Suprapubic skin (tissue), 4 donors: ENCODE data around the gene VWDE. TPM values are rescaled to one million over a fixed set of nuclear protein-coding genes. Genes with fewer than 3 reads are reported as not detected.
A peak's percentile ranks its signal among the peaks of the same experiment; 100 is the strongest.

Experiments used
- DNase-seq, 2 donors: peaks; one replicate each; pipeline ENCODE4 v3.0.0-alpha.2; 2019; ENCODE audit warnings: low spot score in 2 of 2
- H3K27ac ChIP-seq: fragments of 200-600 bp; sonication (generic); one replicate; pipeline ENCODE4 v1.5.1; 2019
- H3K27me3 ChIP-seq: fragments of 200-600 bp; sonication (generic); one replicate; pipeline ENCODE4 v1.5.1; 2019
- H3K36me3 ChIP-seq: fragments of 200-600 bp; sonication (generic); one replicate; pipeline ENCODE4 v1.5.1; 2019
- H3K4me1 ChIP-seq: fragments of 200-600 bp; sonication (generic); one replicate; pipeline ENCODE4 v1.5.1; 2019
- H3K4me3 ChIP-seq: fragments of 200-600 bp; sonication (generic); one replicate; pipeline ENCODE4 v1.5.1; 2019; ENCODE audit warnings: mild to moderate bottlenecking
- H3K9me3 ChIP-seq: fragments of 200-600 bp; sonication (generic); one replicate; pipeline ENCODE4 v1.5.1; 2019
- EP300 ChIP-seq: sonication (generic); formaldehyde crosslinking; IDR thresholded peaks from one replicate; pipeline ENCODE4 v1.6.1; 2017; ENCODE audit warnings: antibody characterized with exemption
- POLR2A ChIP-seq, 2 donors: fragments of 450-650 bp; IDR thresholded peaks; one replicate each; pipeline ENCODE4 v1.6.1; 2017; ENCODE audit warnings: antibody characterized with exemption in 2 of 2, mild to moderate bottlenecking in 2 of 2, moderate library complexity in 2 of 2
- POLR2AphosphoS5 ChIP-seq, 3 donors: sonication (generic); formaldehyde crosslinking; IDR thresholded peaks; one replicate each; pipeline ENCODE4 v1.6.1; 2017; ENCODE audit warnings: antibody characterized with exemption in 3 of 3
- WGBS: methylation state at CpG from one replicate; pipeline ENCODE4 v1.1.5; 2018; 5-methylcytosine and 5-hydroxymethylcytosine counted together
- total RNA-seq, 4 donors: library from RNA; depleted of rRNA; stranded (reverse); fragments of >200 nt; gene quantifications; one replicate each; pipeline ENCODE4 v1.1.0, GENCODE V29; 2016
- TF ChIP-seq, protein P1 (sequence below), 2 donors: fragments of 200-600 bp in 1 of 2; fragments of 450-650 bp in 1 of 2; sonication (generic) in 1 of 2; IDR thresholded peaks; one replicate each; pipeline ENCODE4 v1.5.1; 2016 to 2019; ENCODE audit warnings: antibody characterized with exemption in 2 of 2, mild to moderate bottlenecking in 1 of 2, moderate library complexity in 1 of 2

Gene VWDE
- total RNA-seq, 4 donors from 2014 or later: 0.26 to 2.6 (median 0.51) TPM; not detected in 1

DNA sequence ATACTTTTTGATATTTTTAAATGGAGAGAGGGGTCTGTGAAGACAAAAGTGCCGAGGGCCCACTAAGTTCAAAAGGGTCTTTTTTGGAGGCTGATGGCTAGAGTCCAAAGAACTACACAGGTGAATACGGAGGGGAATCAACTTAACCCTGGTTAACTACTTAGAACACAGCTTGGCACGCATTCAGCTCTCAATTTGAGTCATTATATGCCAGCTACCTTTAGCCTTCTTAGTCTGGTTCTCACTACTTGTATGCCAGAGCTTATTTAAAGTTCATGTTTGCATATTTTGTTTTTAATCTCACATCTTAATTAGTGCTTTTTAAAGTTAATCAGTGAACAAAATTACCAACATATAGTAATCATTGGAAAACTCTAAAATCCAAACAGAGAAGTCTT lies 80.8 kb downstream of the VWDE start:
- TF ChIP-seq, protein P1, sequence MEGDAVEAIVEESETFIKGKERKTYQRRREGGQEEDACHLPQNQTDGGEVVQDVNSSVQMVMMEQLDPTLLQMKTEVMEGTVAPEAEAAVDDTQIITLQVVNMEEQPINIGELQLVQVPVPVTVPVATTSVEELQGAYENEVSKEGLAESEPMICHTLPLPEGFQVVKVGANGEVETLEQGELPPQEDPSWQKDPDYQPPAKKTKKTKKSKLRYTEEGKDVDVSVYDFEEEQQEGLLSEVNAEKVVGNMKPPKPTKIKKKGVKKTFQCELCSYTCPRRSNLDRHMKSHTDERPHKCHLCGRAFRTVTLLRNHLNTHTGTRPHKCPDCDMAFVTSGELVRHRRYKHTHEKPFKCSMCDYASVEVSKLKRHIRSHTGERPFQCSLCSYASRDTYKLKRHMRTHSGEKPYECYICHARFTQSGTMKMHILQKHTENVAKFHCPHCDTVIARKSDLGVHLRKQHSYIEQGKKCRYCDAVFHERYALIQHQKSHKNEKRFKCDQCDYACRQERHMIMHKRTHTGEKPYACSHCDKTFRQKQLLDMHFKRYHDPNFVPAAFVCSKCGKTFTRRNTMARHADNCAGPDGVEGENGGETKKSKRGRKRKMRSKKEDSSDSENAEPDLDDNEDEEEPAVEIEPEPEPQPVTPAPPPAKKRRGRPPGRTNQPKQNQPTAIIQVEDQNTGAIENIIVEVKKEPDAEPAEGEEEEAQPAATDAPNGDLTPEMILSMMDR (IDR thresholded peaks at IDR 0.05): no peak
- TF ChIP-seq POLR2AphosphoS5 (IDR thresholded peaks at IDR 0.05): no peak
- no peaks in the 10 kb centered on the region for H3K36me3 ChIP-seq
- H3K4me1 ChIP-seq: no peaks in the 10 kb centered on the region
- no peaks in the 10 kb centered on the region for H3K9me3 ChIP-seq
- H3K4me3 ChIP-seq: no peak overlapping the region
- 66% methylated on average over 3 of the region's 3 CpGs for WGBS
- DNase-seq: no peak
- H3K27me3 ChIP-seq: no peaks in the 10 kb centered on the region
- H3K27ac ChIP-seq: no peak overlapping the region

DNA sequence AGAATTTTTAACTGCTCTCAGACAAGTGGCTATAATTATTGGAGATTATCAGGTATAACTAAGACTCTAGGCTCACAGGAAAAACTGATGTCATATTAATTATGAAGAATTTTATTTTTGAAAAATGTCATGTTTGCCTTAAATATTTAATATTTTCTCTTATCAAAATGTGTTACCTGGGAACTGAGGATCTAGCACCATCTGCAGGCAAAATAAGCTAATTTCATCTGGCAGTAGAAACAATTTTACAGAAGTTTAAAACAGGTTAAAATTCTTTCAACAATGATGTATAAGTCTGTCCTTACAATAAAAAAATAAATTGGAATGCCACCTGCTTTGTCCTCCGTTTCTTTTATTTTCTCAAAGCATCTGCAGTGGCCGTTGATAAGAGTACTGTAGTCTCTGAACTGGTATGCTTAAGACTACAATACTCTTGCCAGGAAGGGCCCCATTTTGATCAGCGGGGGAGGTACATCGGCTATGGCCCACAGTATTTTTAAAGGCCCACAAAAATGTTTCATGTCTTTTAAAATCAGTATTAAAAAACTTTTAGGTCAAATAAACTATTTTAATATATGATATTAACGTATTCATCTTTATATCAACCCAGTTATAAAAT lies 81.3 kb downstream of the VWDE start:
- H3K9me3 ChIP-seq: no peaks in the 10 kb centered on the region
- H3K27ac ChIP-seq: no peak overlapping the region
- no peak overlapping the region for H3K4me3 ChIP-seq
- 55% methylated on average over 5 of the region's 5 CpGs for WGBS
- no peak for DNase-seq
- H3K4me1 ChIP-seq: no peaks in the 10 kb centered on the region
- no peaks in the 10 kb centered on the region for H3K36me3 ChIP-seq
- TF ChIP-seq, protein P1 (IDR thresholded peaks at IDR 0.05): peak; percentile 29 to 51
- TF ChIP-seq POLR2A (IDR thresholded peaks at IDR 0.05) (no peak), EP300 (no peak), POLR2AphosphoS5 (IDR thresholded peaks at IDR 0.05) (no peak)
- no peaks in the 10 kb centered on the region for H3K27me3 ChIP-seq

DNA sequence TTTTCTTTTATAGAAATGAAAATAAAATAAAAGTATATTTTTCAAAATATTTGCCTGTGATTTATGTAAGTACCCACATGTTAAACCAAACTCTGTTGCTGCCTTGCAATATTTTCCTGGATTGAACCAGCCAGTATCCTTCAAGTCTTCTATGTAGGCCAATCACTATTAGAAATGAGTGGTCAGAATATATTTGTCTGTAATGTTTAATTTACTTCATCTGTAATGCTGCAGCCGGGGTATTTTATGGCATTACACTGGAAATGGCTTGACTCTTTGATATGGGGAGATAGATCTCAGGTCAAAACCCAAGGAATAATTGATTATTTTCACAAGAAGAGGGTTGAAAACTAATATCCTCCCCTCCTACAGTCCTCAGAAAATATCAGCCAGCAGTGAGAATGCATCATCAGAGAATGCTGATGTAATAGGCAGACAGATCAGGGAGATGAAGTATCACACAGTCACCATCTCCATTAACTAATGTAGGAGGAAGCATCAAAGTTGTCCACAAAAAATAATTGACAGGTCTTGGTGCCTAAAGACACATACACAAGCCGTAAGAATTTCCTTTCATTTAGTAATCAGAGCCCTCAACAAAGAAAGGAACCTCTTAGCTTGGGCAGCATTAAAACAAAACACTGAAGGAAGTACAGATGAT lies 82.5 kb downstream of the VWDE start:
- Histone ChIP-seq H3K27ac (no peak overlapping the region), H3K27me3 (no peaks in the 10 kb centered on the region), H3K36me3 (no peaks in the 10 kb centered on the region), H3K4me3 (no peak overlapping the region), H3K9me3 (no peaks in the 10 kb centered on the region), H3K4me1 (no peaks in the 10 kb centered on the region)
- no peak for DNase-seq
- WGBS: 91% methylated on average over 2 of the region's 2 CpGs
- TF ChIP-seq EP300 (no peak), POLR2AphosphoS5 (IDR thresholded peaks at IDR 0.05) (no peak), POLR2A (IDR thresholded peaks at IDR 0.05) (no peak)
- TF ChIP-seq, protein P1 (IDR thresholded peaks at IDR 0.05): no peak

DNA sequence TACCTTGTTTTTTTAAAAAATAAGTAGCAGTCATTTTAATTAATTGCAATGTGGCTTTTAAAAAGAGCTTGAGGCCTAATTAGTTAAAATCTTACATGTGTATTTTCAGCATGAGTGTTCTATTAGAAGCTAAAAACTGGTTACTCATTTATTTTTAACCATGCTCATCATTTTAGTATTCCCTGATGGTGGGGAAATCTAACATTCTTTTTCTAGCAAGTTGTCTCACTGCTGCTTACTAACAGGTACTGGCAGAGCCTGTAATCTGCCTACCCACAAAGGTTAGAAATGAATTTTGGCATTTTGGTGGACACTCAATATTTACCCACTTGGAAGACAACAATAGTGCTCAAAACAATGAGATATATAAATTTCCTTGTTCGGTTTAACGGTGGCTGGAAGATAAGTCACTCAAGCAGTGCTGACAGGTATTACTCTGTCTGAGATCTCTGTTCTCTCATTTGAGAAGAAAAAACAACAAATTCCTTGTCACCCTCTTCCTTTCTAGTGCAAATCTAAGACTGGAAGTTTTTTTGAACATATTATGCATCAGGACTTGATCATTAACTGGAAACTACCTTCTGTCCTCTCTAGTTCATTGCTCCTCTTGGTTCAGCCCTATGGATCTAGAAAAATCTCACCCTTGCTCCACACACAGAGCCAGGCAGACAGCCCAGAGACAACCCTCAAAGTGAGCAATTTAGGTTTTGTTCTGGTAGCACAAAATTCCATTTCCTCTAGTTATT lies 83.3 kb downstream of the VWDE start:
- TF ChIP-seq POLR2AphosphoS5 (IDR thresholded peaks at IDR 0.05) (no peak), POLR2A (IDR thresholded peaks at IDR 0.05) (no peak), EP300 (no peak)
- TF ChIP-seq, protein P1 (IDR thresholded peaks at IDR 0.05): no peak
- Histone ChIP-seq H3K27me3 (no peaks in the 10 kb centered on the region), H3K36me3 (no peaks in the 10 kb centered on the region), H3K27ac (no peak overlapping the region), H3K4me3 (no peak overlapping the region), H3K9me3 (no peaks in the 10 kb centered on the region), H3K4me1 (no peaks in the 10 kb centered on the region)
- DNase-seq: no peak
- 77% methylated on average over 2 of the region's 2 CpGs for WGBS

DNA sequence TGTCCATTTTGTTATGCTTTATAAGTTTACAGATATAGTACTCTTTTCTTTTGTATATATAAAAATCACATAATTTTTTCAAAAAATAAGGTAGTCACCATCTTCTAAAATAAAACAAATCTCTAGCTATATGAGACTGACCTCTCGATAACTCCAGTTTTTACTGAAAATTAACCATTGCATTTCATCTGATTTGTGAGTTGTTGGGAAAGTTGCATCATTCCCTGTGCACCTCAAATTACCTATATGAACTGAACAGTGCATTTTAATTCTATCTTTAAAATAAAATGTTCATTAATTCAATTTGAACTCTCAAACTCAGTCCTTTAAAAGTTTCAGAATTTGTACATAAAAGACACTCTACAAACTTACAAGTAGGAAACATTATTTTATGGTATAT lies 86.0 kb downstream of the VWDE start:
- TF ChIP-seq POLR2AphosphoS5 (IDR thresholded peaks at IDR 0.05) (no peak), EP300 (no peak), POLR2A (IDR thresholded peaks at IDR 0.05) (no peak)
- TF ChIP-seq, protein P1 (IDR thresholded peaks at IDR 0.05): no peak
- no peak overlapping the region for H3K4me3 ChIP-seq
- no peak for DNase-seq
- H3K36me3 ChIP-seq: no peaks in the 10 kb centered on the region
- no peaks in the 10 kb centered on the region for H3K4me1 ChIP-seq
- H3K27me3 ChIP-seq: no peaks in the 10 kb centered on the region
- H3K9me3 ChIP-seq: no peaks in the 10 kb centered on the region
- 96% methylated on average over 1 of the region's 1 CpG for WGBS
- H3K27ac ChIP-seq: no peak overlapping the region
